GM12878 (cell line): ENCODE measurements around the gene ACE2.

Experiments used
- BRCA1 ChIP-seq: IDR thresholded peaks from 2 replicates; pipeline ENCODE4 v1.6.1; 2011; ENCODE audit warnings: low read depth, low read length, improper control_type of control experiment
- LARP7 ChIP-seq: fragments of 450-650 bp; IDR thresholded peaks from 2 replicates; pipeline ENCODE4 v1.6.1; 2017; ENCODE audit warnings: mild to moderate bottlenecking
- MXI1 ChIP-seq: fragments of 150-350 bp; IDR thresholded peaks from 2 replicates; pipeline ENCODE4 v1.6.1; 2011; ENCODE audit warnings: low read depth, mild to moderate bottlenecking, inconsistent platforms, low read length, improper control_type of control experiment
- SMC3 ChIP-seq: IDR thresholded peaks from 2 replicates; pipeline ENCODE4 v1.6.1; 2011; ENCODE audit warnings: low read length, improper control_type of control experiment, borderline replicate concordance
- SUZ12 ChIP-seq: fragments of 200-600 bp; sonication (generic); IDR thresholded peaks from one replicate; pipeline ENCODE4 v1.6.1; 2018; ENCODE audit warnings: antibody characterized with exemption, mild to moderate bottlenecking; ENCODE audit not compliant: unreplicated experiment
- TF ChIP-seq, protein P1 (sequence below), 3 experiments: IDR thresholded peaks in 2 of 3; conservative IDR thresholded peaks in 1 of 3; 2 replicates each; pipeline ENCODE4 v1.5.1; 2011; ENCODE audit warnings: low read depth in 3 of 3, low read length in 3 of 3, mild to moderate bottlenecking in 3 of 3, control low read depth in 2 of 3, moderate library complexity in 2 of 3, inconsistent platforms in 1 of 3, mixed read lengths in 1 of 3; ENCODE audit not compliant: control insufficient read depth in 2 of 3, insufficient read depth in 1 of 3; ENCODE audit errors: extremely low read depth in 1 of 3
- TF ChIP-seq, protein P2 (sequence below): IDR thresholded peaks from 2 replicates; pipeline ENCODE4 v1.6.1; 2011; ENCODE audit warnings: low read depth, low read length, improper control_type of control experiment, borderline replicate concordance

DNA sequence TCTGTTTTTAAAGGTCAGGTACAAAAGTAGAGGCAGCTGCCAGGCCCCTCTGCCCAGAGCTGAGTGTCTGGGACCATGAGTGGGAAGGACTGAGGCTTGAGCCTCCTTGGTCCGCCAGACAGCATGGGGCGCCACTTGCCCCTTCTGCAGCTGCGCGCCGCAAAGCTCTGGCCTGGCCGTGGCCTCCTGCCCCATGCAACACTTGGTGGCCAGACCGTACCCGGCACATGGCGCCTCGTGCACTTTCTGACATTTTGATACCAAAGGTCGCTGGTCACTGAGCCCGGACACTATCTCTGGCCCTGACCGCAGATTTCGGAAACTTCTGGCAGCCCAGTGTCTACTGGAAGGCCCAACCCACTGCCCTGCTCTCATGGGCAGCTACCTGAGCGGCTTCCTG is 45.3 kb upstream of the ACE2 start:
- TF ChIP-seq, protein P1, sequence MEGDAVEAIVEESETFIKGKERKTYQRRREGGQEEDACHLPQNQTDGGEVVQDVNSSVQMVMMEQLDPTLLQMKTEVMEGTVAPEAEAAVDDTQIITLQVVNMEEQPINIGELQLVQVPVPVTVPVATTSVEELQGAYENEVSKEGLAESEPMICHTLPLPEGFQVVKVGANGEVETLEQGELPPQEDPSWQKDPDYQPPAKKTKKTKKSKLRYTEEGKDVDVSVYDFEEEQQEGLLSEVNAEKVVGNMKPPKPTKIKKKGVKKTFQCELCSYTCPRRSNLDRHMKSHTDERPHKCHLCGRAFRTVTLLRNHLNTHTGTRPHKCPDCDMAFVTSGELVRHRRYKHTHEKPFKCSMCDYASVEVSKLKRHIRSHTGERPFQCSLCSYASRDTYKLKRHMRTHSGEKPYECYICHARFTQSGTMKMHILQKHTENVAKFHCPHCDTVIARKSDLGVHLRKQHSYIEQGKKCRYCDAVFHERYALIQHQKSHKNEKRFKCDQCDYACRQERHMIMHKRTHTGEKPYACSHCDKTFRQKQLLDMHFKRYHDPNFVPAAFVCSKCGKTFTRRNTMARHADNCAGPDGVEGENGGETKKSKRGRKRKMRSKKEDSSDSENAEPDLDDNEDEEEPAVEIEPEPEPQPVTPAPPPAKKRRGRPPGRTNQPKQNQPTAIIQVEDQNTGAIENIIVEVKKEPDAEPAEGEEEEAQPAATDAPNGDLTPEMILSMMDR (IDR thresholded peaks at IDR 0.05 in 2 of 3, conservative IDR thresholded peaks at IDR 0.05 in 1 of 3; ENCODE audit: control insufficient read depth in 2 of 3, extremely low read depth in 1 of 3, insufficient read depth in 1 of 3, low read depth in 3 of 3, low read length in 3 of 3), result no peak
- TF ChIP-seq SMC3 (no peak), LARP7 (no peak), MXI1 (no peak), SUZ12 (no peak), BRCA1 (no peak)
- TF ChIP-seq, protein P2, sequence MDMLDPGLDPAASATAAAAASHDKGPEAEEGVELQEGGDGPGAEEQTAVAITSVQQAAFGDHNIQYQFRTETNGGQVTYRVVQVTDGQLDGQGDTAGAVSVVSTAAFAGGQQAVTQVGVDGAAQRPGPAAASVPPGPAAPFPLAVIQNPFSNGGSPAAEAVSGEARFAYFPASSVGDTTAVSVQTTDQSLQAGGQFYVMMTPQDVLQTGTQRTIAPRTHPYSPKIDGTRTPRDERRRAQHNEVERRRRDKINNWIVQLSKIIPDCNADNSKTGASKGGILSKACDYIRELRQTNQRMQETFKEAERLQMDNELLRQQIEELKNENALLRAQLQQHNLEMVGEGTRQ, result no peak
